Epithelial cell of esophagus (primary cell): ENCODE results near the gene HCST.

Experiments used
- DNase-seq: peaks from one replicate; pipeline ENCODE4 v3.0.0; 2010; ENCODE audit warnings: low read depth
- H3K4me3 ChIP-seq: 2 replicates; pipeline ENCODE4 v1.5.1; 2011; ENCODE audit warnings: mild to moderate bottlenecking, low read length, control low read depth
- CTCF ChIP-seq: IDR thresholded peaks from 2 replicates; pipeline ENCODE4 v1.5.1; 2011; ENCODE audit warnings: low read depth, mild to moderate bottlenecking, low read length, control low read depth, inconsistent platforms; ENCODE audit not compliant: insufficient read depth; ENCODE audit errors: missing control alignments

HCST gene

DNA sequence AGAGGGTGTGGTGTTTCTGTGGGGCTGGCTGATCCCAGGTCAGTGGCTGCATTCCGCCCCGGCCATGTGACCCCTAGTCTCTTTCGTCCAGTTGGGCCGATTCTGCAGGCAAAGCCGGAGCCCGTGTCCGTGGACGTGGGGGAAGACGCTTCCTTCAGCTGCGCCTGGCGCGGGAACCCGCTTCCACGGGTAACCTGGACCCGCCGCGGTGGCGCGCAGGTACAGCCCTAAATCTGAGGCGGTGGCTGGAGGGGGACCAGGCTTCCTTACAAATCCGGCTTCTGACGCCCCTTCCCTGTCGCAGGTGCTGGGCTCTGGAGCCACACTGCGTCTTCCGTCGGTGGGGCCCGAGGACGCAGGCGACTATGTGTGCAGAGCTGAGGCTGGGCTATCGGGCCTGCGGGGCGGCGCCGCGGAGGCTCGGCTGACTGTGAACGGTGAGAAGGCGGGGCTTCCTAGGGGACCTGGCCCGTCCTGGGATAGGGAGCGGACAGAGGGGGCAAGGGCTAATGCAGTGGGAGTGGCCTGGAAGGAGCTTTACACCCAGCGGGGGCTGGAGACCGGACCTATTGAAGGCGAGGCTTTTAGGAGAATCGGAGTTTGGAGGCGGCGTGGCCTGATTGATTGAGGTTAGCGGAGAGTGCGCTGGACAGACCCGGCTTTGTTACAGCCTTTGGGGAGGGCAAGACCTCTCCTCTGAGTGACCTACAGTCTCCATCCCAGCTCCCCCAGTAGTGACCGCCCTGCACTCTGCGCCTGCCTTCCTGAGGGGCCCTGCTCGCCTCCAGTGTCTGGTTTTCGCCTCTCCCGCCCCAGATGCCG is 41.3 kb upstream of the HCST start:
- H3K4me3 ChIP-seq = no peak overlapping the region
- no peak for DNase-seq
- no peak for TF ChIP-seq CTCF

- TF ChIP-seq CTCF = no peak
- H3K4me3 ChIP-seq = no peak overlapping the region
- DNase-seq = no peak
These were observed 40.6 kb upstream of the HCST start for GRCh38 chr19:35861640-35862160.

DNA sequence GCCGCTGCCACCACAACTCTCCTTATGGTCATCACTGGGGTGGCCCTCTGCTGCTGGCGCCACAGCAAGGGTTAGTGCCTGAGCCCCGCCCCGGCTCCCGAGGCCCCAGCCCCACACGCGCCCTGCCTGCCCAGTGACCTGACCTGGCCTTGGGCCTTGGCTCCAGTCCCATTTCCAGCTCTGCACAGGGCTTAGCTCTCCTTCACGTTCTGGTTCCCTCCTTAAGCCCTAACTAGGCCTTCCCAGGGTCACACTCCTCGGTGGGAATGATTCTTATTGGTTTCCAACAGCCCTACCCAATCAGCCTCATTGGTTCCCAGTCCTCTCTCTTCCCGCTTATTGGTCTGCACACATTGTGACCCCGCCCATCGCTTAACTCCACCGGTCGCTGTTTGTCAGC is 39.8 kb upstream of the HCST start:
- no peak overlapping the region for H3K4me3 ChIP-seq
- DNase-seq = no peak
- no peak for TF ChIP-seq CTCF

DNA sequence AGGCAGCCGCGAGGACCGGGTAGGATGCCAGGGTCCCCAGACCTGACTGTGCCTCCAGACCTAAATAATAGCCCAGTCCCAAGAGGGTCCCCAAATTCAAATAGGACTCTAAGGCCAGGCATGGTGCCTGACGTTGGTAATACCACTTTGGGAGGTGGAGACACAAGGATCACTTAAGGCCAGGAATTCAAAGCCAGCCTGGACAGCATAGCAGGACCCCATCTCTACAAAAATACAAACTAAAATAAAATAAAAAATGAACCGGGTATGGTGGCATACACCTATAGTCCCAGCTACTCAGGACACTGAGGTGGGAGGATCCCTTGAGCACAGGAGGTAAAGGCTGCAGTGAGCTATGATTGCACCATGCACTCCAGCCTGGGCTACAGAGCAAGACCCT is 39.3 kb upstream of the HCST start:
- no peak overlapping the region for H3K4me3 ChIP-seq
- no peak for DNase-seq
- TF ChIP-seq CTCF = no peak

GRCh38 chr19:35868172-35868822 is 34.0 kb upstream of the HCST start, which contains the start of gene APLP1:
Gene APLP1 (plus strand): TSS chr19:35868574. CDS start chr19:35868637, 63 bp downstream.
- no peak within 1 kb of the TSS for H3K4me3 ChIP-seq
- TF ChIP-seq CTCF = no peak
- DNase-seq = peak; percentile 36

- H3K4me3 ChIP-seq = no peak overlapping the region
- DNase-seq = no peak
- TF ChIP-seq CTCF = no peak
These were observed 33.5 kb upstream of the HCST start for GRCh38 chr19:35868823-35869326.
